ENCODE results near the gene MPND.
A peak's percentile ranks its signal among the peaks of the same experiment; 100 is the strongest.

MPND gene

GRCh38 chr19:4366666-4367335 lies 23.4 kb downstream of the MPND start:
- no peak for DNase-seq (ENCODE audit: low read depth)

GRCh38 chr19:4367336-4367723 lies 24.0 kb downstream of the MPND start:
- DNase-seq (ENCODE audit: low read depth): no peak

- DNase-seq (ENCODE audit: low read depth): no peak
Observed at GRCh38 chr19:4367781-4368127, 24.4 kb downstream of the MPND start.

- no peak for DNase-seq (ENCODE audit: low read depth)
Observed at GRCh38 chr19:4368128-4368820, 24.9 kb downstream of the MPND start.

- no peak for DNase-seq (ENCODE audit: low read depth)
Observed at GRCh38 chr19:4369109-4369887, 25.9 kb downstream of the MPND start.

- DNase-seq (ENCODE audit: low read depth): no peak
Observed at GRCh38 chr19:4369888-4370260, 26.5 kb downstream of the MPND start.

- DNase-seq (ENCODE audit: low read depth): no peak
Observed at GRCh38 chr19:4370418-4371041, 27.2 kb downstream of the MPND start.

- DNase-seq (ENCODE audit: low read depth): no peak
Observed at GRCh38 chr19:4371247-4372164, 28.1 kb downstream of the MPND start.

- DNase-seq (ENCODE audit: low read depth): no peak
Observed at GRCh38 chr19:4372165-4373012, 29.0 kb downstream of the MPND start.

GRCh38 chr19:4373013-4373367 lies 29.6 kb downstream of the MPND start:
- DNase-seq (ENCODE audit: low read depth): no peak

GRCh38 chr19:4373601-4374497 lies 30.5 kb downstream of the MPND start:
- no peak for DNase-seq (ENCODE audit: low read depth)

GRCh38 chr19:4374498-4375163 lies 31.3 kb downstream of the MPND start:
- peak; percentile 86 for DNase-seq (ENCODE audit: low read depth)

GRCh38 chr19:4375164-4376027 lies 32.0 kb downstream of the MPND start:
- peak; percentile 54 for DNase-seq (ENCODE audit: low read depth)

- no peak for DNase-seq (ENCODE audit: low read depth)
Observed at GRCh38 chr19:4376028-4376670, 32.8 kb downstream of the MPND start.

- DNase-seq (ENCODE audit: low read depth): no peak
Observed at GRCh38 chr19:4376671-4376990, 33.3 kb downstream of the MPND start.

GRCh38 chr19:4376991-4377781 lies 33.8 kb downstream of the MPND start:
- DNase-seq (ENCODE audit: low read depth): no peak

GRCh38 chr19:4378886-4379285 lies 35.5 kb downstream of the MPND start:
- DNase-seq (ENCODE audit: low read depth): no peak
